Smooth muscle cell (in vitro differentiated cells): ENCODE data around the gene GUK1. TPM values are rescaled to one million over a fixed set of nuclear protein-coding genes. Genes with fewer than 3 reads are reported as not detected.
A peak's percentile ranks its signal among the peaks of the same experiment; 100 is the strongest.

Source experiments
- DNase-seq: peaks from one replicate; lab custom pipeline; 2025; ENCODE audit not compliant: unreplicated experiment; lab: John Stamatoyannopoulos, UW
- H2AFZ ChIP-seq: fragments of 200-600 bp; sonication (generic); 2 replicates; pipeline ENCODE4 v1.6.0; 2016; ENCODE audit warnings: antibody characterized with exemption, low read depth, mild to moderate bottlenecking
- H3F3A ChIP-seq: fragments of 200-600 bp; sonication (generic); 2 replicates; pipeline ENCODE4 v1.6.0; 2017; ENCODE audit warnings: antibody characterized with exemption, low read depth
- H3K27ac ChIP-seq: fragments of 200-600 bp; sonication (generic); 2 replicates; pipeline ENCODE4 v1.5.1; 2016; ENCODE audit warnings: low read depth, mild to moderate bottlenecking
- H3K27me3 ChIP-seq: fragments of 200-600 bp; sonication (generic); 2 replicates; pipeline ENCODE4 v1.6.1; 2016; ENCODE audit warnings: low read depth, mild to moderate bottlenecking
- H3K36me3 ChIP-seq: fragments of 200-600 bp; sonication (generic); 2 replicates; pipeline ENCODE4 v1.5.1; 2016; ENCODE audit warnings: low read depth
- H3K4me1 ChIP-seq: fragments of 200-600 bp; sonication (generic); 2 replicates; pipeline ENCODE4 v1.5.1; 2016; ENCODE audit warnings: low read depth
- H3K4me2 ChIP-seq: fragments of 200-600 bp; sonication (generic); 2 replicates; pipeline ENCODE4 v1.6.0; 2016; ENCODE audit warnings: mild to moderate bottlenecking
- H3K4me3 ChIP-seq: fragments of 200-600 bp; sonication (generic); 2 replicates; pipeline ENCODE4 v1.5.1; 2016; ENCODE audit warnings: mild to moderate bottlenecking
- H3K79me2 ChIP-seq: fragments of 200-600 bp; sonication (generic); 2 replicates; pipeline ENCODE4 v1.6.0; 2016; ENCODE audit warnings: low read depth, mild to moderate bottlenecking
- H3K9ac ChIP-seq: fragments of 200-600 bp; sonication (generic); 2 replicates; pipeline ENCODE4 v1.6.0; 2016; ENCODE audit warnings: low read depth
- H3K9me3 ChIP-seq: fragments of 200-600 bp; sonication (generic); replicated peaks from 2 replicates; pipeline ENCODE4 v1.5.1; 2016; ENCODE audit warnings: low read depth
- H4K20me1 ChIP-seq: fragments of 200-600 bp; sonication (generic); 2 replicates; pipeline ENCODE4 v1.6.0; 2016; ENCODE audit warnings: low read depth
- CTCF ChIP-seq: fragments of 200-600 bp; sonication (generic); IDR thresholded peaks from 2 replicates; pipeline ENCODE4 v1.5.1; 2017; ENCODE audit warnings: borderline replicate concordance, mild to moderate bottlenecking, antibody characterized with exemption; ENCODE audit not compliant: insufficient read depth, poor library complexity, severe bottlenecking
- WGBS: methylation state at CpG from one replicate; pipeline ENCODE4 v1.1.7; 2016; ENCODE audit warnings: low lambda C conversion rate; 5-methylcytosine and 5-hydroxymethylcytosine counted together
- polyA plus RNA-seq: library from polyadenylated mRNA; unstranded; fragments of >200 nt; fragmentation: Nextera tagmentation; extraction: Ambion mirVana; gene quantifications from 2 replicates; pipeline ENCODE4 v1.2.1, GENCODE V29; 2016
- total RNA-seq: library from RNA; depleted of rRNA; stranded (reverse); fragments of >200 nt; gene quantifications from 2 replicates; pipeline ENCODE4 v1.2.3, GENCODE V29; 2014

GUK1 gene
- total and polyA plus RNA-seq, 2 experiments from 2014 or later: 205 to 465 TPM

DNA sequence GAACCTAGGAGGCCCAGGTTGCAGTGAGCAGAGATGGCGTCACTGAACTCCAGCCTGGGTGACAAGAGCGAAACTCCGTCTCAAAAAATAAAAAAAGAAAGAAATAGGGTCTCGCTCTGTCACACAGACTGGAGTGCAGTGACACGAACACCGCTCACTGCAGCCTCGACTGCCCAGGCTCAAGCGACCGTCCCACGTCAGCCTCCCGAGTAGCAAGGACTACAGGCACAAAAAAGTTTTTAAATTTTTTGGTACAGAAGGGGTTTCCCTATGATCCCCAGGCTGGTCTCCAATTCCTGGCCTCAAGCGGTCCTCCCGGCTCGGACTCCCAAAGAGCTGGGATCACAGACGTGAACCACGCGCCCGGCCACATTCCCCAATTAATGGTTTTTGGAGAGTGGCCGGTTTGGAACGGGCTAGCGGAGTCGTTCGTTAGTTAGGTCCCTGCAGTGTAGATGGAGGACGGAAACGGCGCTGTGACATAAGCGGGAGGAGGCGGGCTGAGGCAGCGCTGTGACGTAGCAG is 611 bp upstream of the GUK1 start:
- no peak for TF ChIP-seq CTCF
- DNase-seq: no peak
- H3K4me1 ChIP-seq: peaks cover 11% of the 10 kb centered on the region
- peak overlapping the region; percentile 46 for H2AFZ ChIP-seq
- peak overlapping the region; percentile 89 for H3K4me3 ChIP-seq
- H3K79me2 ChIP-seq: peaks cover 43% of the 10 kb centered on the region
- H3F3A ChIP-seq: no peaks in the 10 kb centered on the region
- H3K4me2 ChIP-seq: peak overlapping the region; percentile 78
- H3K9me3 ChIP-seq: no peaks in the 10 kb centered on the region
- H3K9ac ChIP-seq: peak overlapping the region; percentile 59
- H3K27me3 ChIP-seq: peaks cover 25% of the 10 kb centered on the region
- H3K27ac ChIP-seq: peak overlapping the region; percentile 64
- peaks cover 39% of the 10 kb centered on the region for H4K20me1 ChIP-seq
- WGBS: 24% methylated on average over 30 of the region's 30 CpGs
- no peaks in the 10 kb centered on the region for H3K36me3 ChIP-seq

DNA sequence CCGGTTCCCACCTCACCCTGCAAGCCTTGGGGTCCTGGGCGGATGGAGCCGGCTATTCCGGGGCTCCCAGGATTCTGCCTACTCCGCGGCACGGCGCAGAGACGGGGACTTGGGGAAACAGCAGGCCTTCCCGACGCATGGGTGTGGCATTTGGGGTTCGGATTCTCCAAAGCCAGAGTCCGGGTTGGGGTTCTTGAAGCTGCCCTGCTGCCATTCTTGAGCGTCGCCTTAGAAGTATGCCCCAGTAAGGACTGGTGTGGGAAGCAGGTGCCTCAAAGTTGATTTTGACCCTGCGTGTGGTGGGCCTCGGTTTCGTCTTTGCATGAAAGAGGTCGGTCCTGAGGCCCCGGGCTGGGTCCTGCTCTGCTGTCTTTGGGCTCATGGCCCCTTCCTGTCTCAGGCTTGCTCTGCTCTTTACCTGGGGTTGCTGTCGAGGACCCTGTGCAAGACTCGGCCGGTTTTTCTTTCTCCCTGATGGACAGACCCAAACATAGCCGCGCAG is 696 bp downstream of the GUK1 start:
- H3K9me3 ChIP-seq: no peaks in the 10 kb centered on the region
- H3F3A ChIP-seq: no peaks in the 10 kb centered on the region
- peak overlapping the region; percentile 91 for H3K27ac ChIP-seq
- H3K36me3 ChIP-seq: no peaks in the 10 kb centered on the region
- H3K4me1 ChIP-seq: peaks cover 11% of the 10 kb centered on the region
- peaks cover 12% of the 10 kb centered on the region for H3K27me3 ChIP-seq
- TF ChIP-seq CTCF: no peak
- peak overlapping the region; percentile 89 for H3K4me3 ChIP-seq
- H4K20me1 ChIP-seq: peaks cover 53% of the 10 kb centered on the region
- WGBS: 21% methylated on average over 25 of the region's 25 CpGs
- H2AFZ ChIP-seq: no peak overlapping the region
- H3K9ac ChIP-seq: peak overlapping the region; percentile 97
- peak overlapping the region; percentile 98 for H3K4me2 ChIP-seq
- H3K79me2 ChIP-seq: peaks cover 55% of the 10 kb centered on the region
- no peak for DNase-seq

DNA sequence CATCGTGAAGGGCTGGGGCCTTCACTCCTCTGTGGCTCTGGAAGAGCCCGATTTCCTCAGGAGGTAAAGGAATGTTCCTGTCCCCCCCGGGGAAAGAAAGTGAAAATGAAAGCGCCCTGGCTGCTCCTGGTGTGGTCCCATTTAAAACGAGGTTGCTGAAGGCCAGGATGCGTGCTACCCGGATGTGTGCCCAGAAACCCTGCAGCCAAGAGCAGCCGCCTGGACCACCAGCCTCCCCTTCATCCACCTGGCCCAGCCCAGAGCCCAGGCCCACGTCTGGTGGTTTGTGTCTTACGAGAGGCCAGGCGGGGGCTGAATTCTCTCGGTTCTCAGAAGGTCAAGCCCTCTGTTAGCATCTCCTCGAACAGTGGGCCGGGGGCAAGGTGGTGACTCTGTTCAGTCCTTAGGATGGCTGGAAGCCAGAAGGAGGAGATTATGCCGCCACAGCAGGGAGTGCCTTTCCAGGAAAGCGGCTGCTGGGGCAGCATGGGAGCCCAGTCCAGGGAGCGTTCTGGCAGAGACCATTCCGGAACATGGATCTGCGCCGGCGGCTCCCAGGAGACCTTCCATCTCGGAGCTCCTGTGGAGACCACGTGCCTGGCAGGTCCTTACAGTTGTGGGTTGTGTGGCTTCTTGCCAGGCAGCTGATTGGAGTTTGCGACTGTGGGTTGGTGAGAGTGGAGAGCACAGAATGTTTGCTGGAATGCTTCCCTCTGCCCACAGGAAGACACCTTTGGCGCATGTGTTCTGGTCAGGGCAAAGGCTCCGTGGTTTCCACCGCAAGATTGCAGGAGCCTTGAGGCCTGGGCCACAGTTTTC is 1.4 kb downstream of the GUK1 start:
- H3K27me3 ChIP-seq: peaks cover 5% of the 10 kb centered on the region
- peaks cover 11% of the 10 kb centered on the region for H3K4me1 ChIP-seq
- no peak for DNase-seq
- no peaks in the 10 kb centered on the region for H3F3A ChIP-seq
- H4K20me1 ChIP-seq: peaks cover 59% of the 10 kb centered on the region
- WGBS: 82% methylated on average over 27 of the region's 27 CpGs
- no peaks in the 10 kb centered on the region for H3K36me3 ChIP-seq
- H2AFZ ChIP-seq: no peak overlapping the region
- no peaks in the 10 kb centered on the region for H3K9me3 ChIP-seq
- peak overlapping the region; percentile 98 for H3K4me2 ChIP-seq
- TF ChIP-seq CTCF: no peak
- peak overlapping the region; percentile 89 for H3K4me3 ChIP-seq
- peaks cover 56% of the 10 kb centered on the region for H3K79me2 ChIP-seq
- H3K9ac ChIP-seq: peak overlapping the region; percentile 97
- H3K27ac ChIP-seq: peak overlapping the region; percentile 91
